ENCODE results near the gene OPHN1. TPM values are rescaled to one million over a fixed set of nuclear protein-coding genes. Genes with fewer than 3 reads are reported as not detected.

The OPHN1 gene
- total and polyA plus RNA-seq, 10 of the 15 experiments (the other 5 are each of a cell fraction or from before 2014, with no cell fraction given) = under 0.01 to 0.03 (median 0.03) TPM; not detected in 6

GRCh38 chrX:68175562-68175961 is 257.7 kb downstream of the OPHN1 start:
- Histone ChIP-seq H3K4me1 (ENCODE audit: control insufficient read depth, insufficient read depth, low read length) (no peaks in the 10 kb centered on the region), H2AFZ (ENCODE audit: control insufficient read depth, low read depth, low read length) (no peak overlapping the region), H3K4me3 (no peak overlapping the region), H3K9me3 (replicated peaks; ENCODE audit: control insufficient read depth, insufficient read depth, low read length) (no peaks in the 10 kb centered on the region), H3K36me3 (ENCODE audit: control insufficient read depth in 2 of 2, insufficient read depth in 2 of 2, low read length in 1 of 2) (no peaks in the 10 kb centered on the region), H3K27me3 (replicated peaks in 1 of 2; ENCODE audit: control insufficient read depth in 2 of 2, insufficient read depth in 2 of 2, low read length in 1 of 2) (no peaks in the 10 kb centered on the region), H3K4me2 (ENCODE audit: control insufficient read depth, insufficient read depth) (no peak overlapping the region), H3K79me2 (ENCODE audit: control insufficient read depth, insufficient read depth, low read length) (no peaks in the 10 kb centered on the region), H3K9ac (ENCODE audit: control insufficient read depth, insufficient read depth, low read length) (no peak overlapping the region), H4K20me1 (ENCODE audit: control insufficient read depth, insufficient read depth) (no peaks in the 10 kb centered on the region), H3K27ac (ENCODE audit: control insufficient read depth, insufficient read depth) (no peak overlapping the region)
- RAD21 ChIA-PET (ENCODE audit: unreplicated experiment) = no interaction called here
- FAIRE-seq (no peak), ATAC-seq (no peak), DNase-seq (ENCODE audit: low read depth, low spot score) (no peak)
- in situ Hi-C loops (cut with MboI) = loop anchor here (25.0 kb wide), 1 partner anchor 1112 kb away; no protein-coding TSS in a partner anchor
- intact Hi-C loops (cut with micrococcal nuclease; ENCODE audit: unreplicated experiment) = no loop called here
- POLR2A ChIA-PET = no interaction called here
- CTCF ChIA-PET = no interaction called here
- no TSS peak for BruUV-seq (replicated peaks)
- SMC1A ChIA-PET (ENCODE audit: uncharacterized antibody, unreplicated experiment) = no interaction called here
- WGBS (ENCODE audit: insufficient coverage, insufficient replicate concordance, low lambda C conversion rate, missing lambda C conversion rate) = 0% methylated on average over 3 of the region's 3 CpGs
- TF ChIP-seq IRF4 (IDR thresholded peaks at IDR 0.05; ENCODE audit: low read depth, low read length) (no peak), IRF5 (IDR thresholded peaks at IDR 0.05; ENCODE audit: borderline replicate concordance) (no peak), SIN3A (IDR thresholded peaks at IDR 0.05; ENCODE audit: low read depth, low read length) (no peak), GATAD2B (conservative IDR thresholded peaks at IDR 0.05; ENCODE audit: low read depth) (no peak), SREBF2 (IDR thresholded peaks at IDR 0.05; ENCODE audit: low read length) (no peak), SMC3 (IDR thresholded peaks at IDR 0.05; ENCODE audit: borderline replicate concordance, low read length) (no peak), ZNF687 (IDR thresholded peaks at IDR 0.05) (no peak), ELK1 (IDR thresholded peaks at IDR 0.05; ENCODE audit: low read depth, low read length) (no peak), TCF12 (IDR thresholded peaks at IDR 0.05; ENCODE audit: low read depth, low read length) (no peak), SRF (IDR thresholded peaks at IDR 0.05; ENCODE audit: low read depth in 2 of 2, low read length in 2 of 2) (no peak), NBN (IDR thresholded peaks at IDR 0.05) (no peak), KAT2A (conservative IDR thresholded peaks at IDR 0.05; ENCODE audit: control insufficient read depth, low read depth, low read length) (no peak), PAX5 (IDR thresholded peaks at IDR 0.05; ENCODE audit: borderline replicate concordance, low read depth, low read length) (no peak), CBX3 (IDR thresholded peaks at IDR 0.05; ENCODE audit: borderline replicate concordance, low read depth) (no peak), ZNF622 (IDR thresholded peaks at IDR 0.05) (no peak), USF1 (IDR thresholded peaks at IDR 0.05; ENCODE audit: borderline replicate concordance, extremely low read length, insufficient read depth, low read depth, low read length) (no peak), PKNOX1 (IDR thresholded peaks at IDR 0.05) (no peak), TCF3 (IDR thresholded peaks at IDR 0.05; ENCODE audit: borderline replicate concordance, insufficient read depth, low read depth, low read length) (no peak)
